Measurements from ENCODE around the gene SMAGP. TPM values are rescaled to one million over a fixed set of nuclear protein-coding genes. Genes with fewer than 3 reads are reported as not detected.

Gene SMAGP
- total and polyA plus RNA-seq, 2 of the 4 experiments (the other 2 are of a cell fraction), result 12.2 to 42.7 TPM

GRCh38 chr12:51219322-51219721 is 50.9 kb downstream of the SMAGP start:
- DNase-seq (no peak), ATAC-seq (ENCODE audit: low read depth) (no peak)
- ChIA-PET CTCF (no interaction called here), POLR2A (ENCODE audit: unreplicated experiment) (no interaction called here)
- no peak overlapping the region for H2BK20ac ChIP-seq (ENCODE audit: low read depth, low read length)
- H3K14ac ChIP-seq (replicated peaks; ENCODE audit: low read depth, low read length), result no peak overlapping the region
- peaks cover 6% of the 10 kb centered on the region for H3K9me1 ChIP-seq (ENCODE audit: insufficient read depth, low read length)
- no peak overlapping the region for H3K4me2 ChIP-seq (ENCODE audit: low read depth, low read length)
- H3K4me1 ChIP-seq (ENCODE audit: control insufficient read depth, insufficient read depth, low read length), result peaks cover 4% of the 10 kb centered on the region
- in situ Hi-C loops (cut with MboI; ENCODE audit: low sequenced_read_pairs), result no loop called here
- no peak overlapping the region for H3K27ac ChIP-seq (ENCODE audit: insufficient read depth, low read length)
- H2BK120ac ChIP-seq (ENCODE audit: low read depth, low read length), result no peak overlapping the region
- H3K4me3 ChIP-seq (ENCODE audit: insufficient read depth, low read depth, low read length), result no peak overlapping the region
- no peak overlapping the region; a peak in 2 of 4 replicates for H4K8ac ChIP-seq (ENCODE audit: low read depth in 2 of 2, low read length in 2 of 2)
- BruUV-seq (replicated peaks), result no TSS peak
- intact Hi-C loops (cut with micrococcal nuclease), result no loop called here
- H2AK9ac ChIP-seq (replicated peaks; ENCODE audit: low read depth, low read length, poor library complexity), result no peak overlapping the region
- H3K9me3 ChIP-seq (ENCODE audit: control insufficient read depth, insufficient read depth, low read length), result no peaks in the 10 kb centered on the region
- WGBS, 2 experiments (ENCODE audit: extremely low coverage in 2 of 2, insufficient read length in 1 of 2), result no CpG with 5 or more reads among the region's 5 CpGs
- H3K56ac ChIP-seq (ENCODE audit: extremely low read depth, insufficient read depth, low read length), result no peak overlapping the region
- no peak overlapping the region for H2BK15ac ChIP-seq (ENCODE audit: low read depth, low read length)
- no peak overlapping the region for H2AFZ ChIP-seq (replicated peaks; ENCODE audit: low read length, poor library complexity)
- no peak overlapping the region for H3K9ac ChIP-seq (ENCODE audit: low read depth, low read length)
- H3K36me3 ChIP-seq (ENCODE audit: control insufficient read depth, insufficient read depth, low read length), result no peaks in the 10 kb centered on the region
- H2BK5ac ChIP-seq (ENCODE audit: low read depth, low read length, poor library complexity, severe bottlenecking), result no peak overlapping the region
- no peak overlapping the region for H3K18ac ChIP-seq (ENCODE audit: low read depth, low read length)
- no peaks in the 10 kb centered on the region for H3K27me3 ChIP-seq (ENCODE audit: control insufficient read depth, insufficient read depth, low read length)
- H4K91ac ChIP-seq (ENCODE audit: insufficient read depth, low read depth, low read length), result no peak overlapping the region
- no peaks in the 10 kb centered on the region for H4K20me1 ChIP-seq (ENCODE audit: insufficient read depth, low read length)
- no peak for TF ChIP-seq POLR2A (IDR thresholded peaks at IDR 0.05; ENCODE audit: low read depth, low read length)
- no peak for TF ChIP-seq CEBPB (IDR thresholded peaks at IDR 0.05; ENCODE audit: low read depth, low read length)
- no peak for TF ChIP-seq CTCF (conservative IDR thresholded peaks at IDR 0.05; ENCODE audit: low read depth, low read length)
- peaks cover 14 to 24% of the 10 kb centered on the region in 2 experiments; a peak in 3 of 4 replicates for H3K79me1 ChIP-seq (ENCODE audit: low read depth in 1 of 2, low read length in 2 of 2)
- no peak overlapping the region for H3K23ac ChIP-seq (ENCODE audit: low read depth, low read length)
- H4K5ac ChIP-seq (ENCODE audit: low read depth, low read length), result no peak overlapping the region
- no peak overlapping the region for H2AK5ac ChIP-seq (ENCODE audit: low read depth, low read length)
- no peak overlapping the region for H3K4ac ChIP-seq (ENCODE audit: low read depth, low read length)
- dilution Hi-C loops (cut with HindIII; ENCODE audit: low sequenced_read_pairs, unreplicated experiment), result no loop called here

All from IMR-90 (cell line).